ENCODE results near the gene SPTLC1. TPM values are rescaled to one million over a fixed set of nuclear protein-coding genes. Genes with fewer than 3 reads are reported as not detected.

SPTLC1 gene
- total RNA-seq, 1 experiment from 2014 or later = 134 TPM

Other genes starting within 250 kb of the SPTLC1 start
- 0.94 and 2.9 TPM in 2 replicates for gene ROR2, start 165.2 kb downstream of the SPTLC1 start, total RNA-seq (2014; rRNA removed; shearing (Covaris generic))
- gene IARS1, start 178.3 kb upstream of the SPTLC1 start, total RNA-seq (2014; rRNA removed; shearing (Covaris generic)) = 104 and 151 TPM in 2 replicates
- gene NOL8, start 209.9 kb upstream of the SPTLC1 start, total RNA-seq (2014; rRNA removed; shearing (Covaris generic)) = 18.5 and 26.1 TPM in 2 replicates
- 3.8 and 23.1 TPM in 2 replicates for gene CENPP, start 210.5 kb upstream of the SPTLC1 start, total RNA-seq (2014; rRNA removed; shearing (Covaris generic))